Esophagus muscularis mucosa (tissue), 4 donors: ENCODE data around the gene HOXA11. TPM values are rescaled to one million over a fixed set of nuclear protein-coding genes. Genes with fewer than 3 reads are reported as not detected.
A peak's percentile ranks its signal among the peaks of the same experiment; 100 is the strongest.

Experiments
- DNase-seq: peaks from one replicate; pipeline ENCODE4 v3.0.0-alpha.2; 2017; ENCODE audit errors: extremely low spot score
- H3K27ac ChIP-seq, 4 donors: fragments of 200-600 bp; sonication (generic); replicated peaks in 1 of 4; 1 replicate in 3 of 4; 2 replicates in 1 of 4; pipeline ENCODE4 v1.5.1; 2016 to 2019; ENCODE audit warnings: mild to moderate bottlenecking in 1 of 4
- H3K27me3 ChIP-seq, 4 donors: fragments of 200-600 bp; sonication (generic); one replicate each; pipeline versions ENCODE4 v1.5.1 to v1.6.0; 2016 to 2019
- H3K36me3 ChIP-seq, 4 donors: fragments of 200-600 bp; sonication (generic); one replicate each; pipeline ENCODE4 v1.5.1; 2016 to 2019
- H3K4me1 ChIP-seq, 4 donors: fragments of 200-600 bp; sonication (generic); one replicate each; pipeline ENCODE4 v1.5.1; 2016 to 2019
- H3K4me3 ChIP-seq, 4 donors: fragments of 200-600 bp; sonication (generic); 1 replicate in 2 of 4; 2 replicates in 2 of 4; pipeline ENCODE4 v1.5.1; 2016 to 2019; ENCODE audit warnings: mild to moderate bottlenecking in 4 of 4, moderate library complexity in 1 of 4
- H3K9me3 ChIP-seq, 4 donors: fragments of 200-600 bp; sonication (generic); 1 replicate in 3 of 4; 2 replicates in 1 of 4; pipeline ENCODE4 v1.5.1; 2016 to 2019
- CTCF ChIP-seq, 3 experiments: fragments of 200-600 bp in 2 of 3; fragments of 450-650 bp in 1 of 3; sonication (generic) in 2 of 3; IDR thresholded peaks; one replicate each; pipeline ENCODE4 v1.5.1; 2017 to 2019; ENCODE audit warnings: antibody characterized with exemption in 3 of 3, mild to moderate bottlenecking in 2 of 3, moderate library complexity in 1 of 3
- EP300 ChIP-seq: sonication (generic); formaldehyde crosslinking; IDR thresholded peaks from one replicate; pipeline ENCODE4 v1.6.1; 2017; ENCODE audit warnings: antibody characterized with exemption
- POLR2A ChIP-seq: fragments of 450-650 bp; IDR thresholded peaks from one replicate; pipeline ENCODE4 v1.6.1; 2017; ENCODE audit warnings: antibody characterized with exemption, moderate library complexity, mild to moderate bottlenecking, low read depth
- POLR2AphosphoS5 ChIP-seq, 2 donors: sonication (generic); formaldehyde crosslinking; IDR thresholded peaks; one replicate each; pipeline ENCODE4 v1.6.1; 2017; ENCODE audit warnings: antibody characterized with exemption in 2 of 2
- WGBS: methylation state at CpG from one replicate; pipeline ENCODE4 v1.1.5; 2018; 5-methylcytosine and 5-hydroxymethylcytosine counted together
- intact Hi-C: fragments of 100-400 bp; cut with DNase I; formaldehyde crosslinking; loops from one replicate; pipeline ENCODE4 v1.15.1; 2023
- total RNA-seq, 4 donors: library from RNA; depleted of rRNA; stranded (reverse); fragments of >200 nt; gene quantifications; one replicate each; pipeline versions ENCODE4 v1.1.0 to v1.2.1, GENCODE V29; 2016

HOXA11 gene
- total RNA-seq, 4 donors from 2014 or later: not detected

- Histone ChIP-seq H3K27me3 (peaks cover 17 to 100% (median 91%) of the 10 kb centered on the region in 4 donors), H3K9me3 (no peaks in the 10 kb centered on the region), H3K4me3 (no peak overlapping the region), H3K27ac (no peak overlapping the region), H3K4me1 (peaks cover 20 to 60% (median 49%) of the 10 kb centered on the region in 4 donors), H3K36me3 (no peaks in the 10 kb centered on the region)
- DNase-seq: no peak
- intact Hi-C loops: loop anchor here (5.0 kb wide), 1 partner anchor 796 kb away; no protein-coding TSS in a partner anchor
- TF ChIP-seq POLR2AphosphoS5 (IDR thresholded peaks at IDR 0.05): no peak
- TF ChIP-seq CTCF (IDR thresholded peaks at IDR 0.05): no peak
- TF ChIP-seq POLR2A: no peak
- no peak for TF ChIP-seq EP300
- 52% methylated on average over 24 of the region's 24 CpGs for WGBS
Measured at GRCh38 chr7:27163288-27164044, 21.6 kb downstream of the HOXA11 start.

GRCh38 chr7:27162561-27163287 lies 22.3 kb downstream of the HOXA11 start:
- peaks cover 20 to 67% (median 50%) of the 10 kb centered on the region in 4 donors for H3K4me1 ChIP-seq
- H3K36me3 ChIP-seq: no peaks in the 10 kb centered on the region
- intact Hi-C loops: loop anchor here (5.0 kb wide), 1 partner anchor 795 kb away; no protein-coding TSS in a partner anchor
- H3K4me3 ChIP-seq: no peak overlapping the region
- no peak for TF ChIP-seq POLR2AphosphoS5 (IDR thresholded peaks at IDR 0.05)
- no peak for TF ChIP-seq CTCF (IDR thresholded peaks at IDR 0.05)
- TF ChIP-seq EP300: no peak
- no peak for TF ChIP-seq POLR2A
- DNase-seq: no peak
- 69% methylated on average over 7 of the region's 7 CpGs for WGBS
- H3K27me3 ChIP-seq: peaks cover 17 to 100% (median 91%) of the 10 kb centered on the region in 4 donors
- no peaks in the 10 kb centered on the region for H3K9me3 ChIP-seq
- no peak overlapping the region for H3K27ac ChIP-seq

GRCh38 chr7:27161721-27162560 lies 23.1 kb downstream of the HOXA11 start:
- intact Hi-C loops: loop anchor here (5.0 kb wide), 1 partner anchor 795 kb away; no protein-coding TSS in a partner anchor
- H3K27ac ChIP-seq: no peak overlapping the region
- no peaks in the 10 kb centered on the region for H3K36me3 ChIP-seq
- 39% methylated on average over 29 of the region's 30 CpGs for WGBS
- DNase-seq: no peak
- no peaks in the 10 kb centered on the region for H3K9me3 ChIP-seq
- TF ChIP-seq CTCF (IDR thresholded peaks at IDR 0.05): no peak
- TF ChIP-seq POLR2A: no peak
- TF ChIP-seq EP300: no peak
- TF ChIP-seq POLR2AphosphoS5 (IDR thresholded peaks at IDR 0.05): no peak
- H3K27me3 ChIP-seq: peaks cover 17 to 100% (median 91%) of the 10 kb centered on the region in 4 donors
- peaks cover 20 to 69% (median 50%) of the 10 kb centered on the region in 4 donors for H3K4me1 ChIP-seq
- H3K4me3 ChIP-seq: peak overlapping the region in 2 of 4 donors; percentile 57 to 59

- intact Hi-C loops: loop anchor here (5.0 kb wide), 1 partner anchor 794 kb away; no protein-coding TSS in a partner anchor
- H3K27ac ChIP-seq: no peak overlapping the region
- TF ChIP-seq EP300: no peak
- no peak for TF ChIP-seq POLR2A
- TF ChIP-seq CTCF (IDR thresholded peaks at IDR 0.05): peak in 1 of 3 experiments; percentile 4
- no peak for TF ChIP-seq POLR2AphosphoS5 (IDR thresholded peaks at IDR 0.05)
- H3K4me3 ChIP-seq: peak overlapping the region; percentile 54 to 59 (median 56)
- peaks cover 23 to 69% (median 50%) of the 10 kb centered on the region in 4 donors for H3K4me1 ChIP-seq
- WGBS: 13% methylated on average over 17 of the region's 27 CpGs
- DNase-seq: no peak
- no peaks in the 10 kb centered on the region for H3K9me3 ChIP-seq
- no peaks in the 10 kb centered on the region for H3K36me3 ChIP-seq
- H3K27me3 ChIP-seq: peaks cover 20 to 100% (median 91%) of the 10 kb centered on the region in 4 donors
Measured at GRCh38 chr7:27161214-27161720, 23.8 kb downstream of the HOXA11 start.
